Heart left ventricle (tissue), 16 donors: ENCODE measurements around the gene ISLR. TPM values are rescaled to one million over a fixed set of nuclear protein-coding genes. Genes with fewer than 3 reads are reported as not detected.
A peak's percentile ranks its signal among the peaks of the same experiment; 100 is the strongest.

ENCODE experiments used
- ATAC-seq, 4 donors: fragments of 200-7000 bp; cut with Tn5 transposase; one replicate each; pipeline ENCODE4 v1.9.1; 2020 to 2022; ENCODE audit warnings: moderate library complexity in 4 of 4, mild to moderate bottlenecking in 3 of 4, moderate number of reproducible peaks in 1 of 4
- DNase-seq, 5 donors: peaks; one replicate each; pipeline ENCODE4 v3.0.0-alpha.2; 2020
- H3K27ac ChIP-seq, 12 donors: fragments of 200-600 bp; sonication (generic) in 4 of 12; one replicate each; pipeline versions ENCODE4 v1.5.0 to v1.8.0; 2016 to 2022; ENCODE audit warnings: mild to moderate bottlenecking in 2 of 12
- H3K27me3 ChIP-seq, 9 donors: fragments of 200-600 bp; sonication (generic) in 2 of 9; one replicate each; pipeline versions ENCODE4 v1.5.1 to v1.8.0; 2016 to 2022; ENCODE audit warnings: mild to moderate bottlenecking in 3 of 9
- H3K36me3 ChIP-seq, 9 donors: fragments of 200-600 bp; sonication (generic) in 2 of 9; one replicate each; pipeline versions ENCODE4 v1.5.0 to v1.8.0; 2018 to 2022; ENCODE audit warnings: mild to moderate bottlenecking in 2 of 9
- H3K4me1 ChIP-seq, 12 donors: fragments of 200-600 bp; sonication (generic) in 4 of 12; one replicate each; pipeline versions ENCODE4 v1.5.0 to v1.8.0; 2016 to 2022; ENCODE audit warnings: mild to moderate bottlenecking in 3 of 12
- H3K4me3 ChIP-seq, 12 donors: fragments of 200-600 bp; sonication (generic) in 4 of 12; one replicate each; pipeline versions ENCODE4 v1.5.0 to v1.8.0; 2017 to 2022; ENCODE audit warnings: mild to moderate bottlenecking in 9 of 12, moderate library complexity in 4 of 12
- H3K9me3 ChIP-seq, 12 donors: fragments of 200-600 bp; sonication (generic) in 4 of 12; one replicate each; pipeline versions ENCODE4 v1.5.0 to v1.8.0; 2016 to 2022; ENCODE audit warnings: mild to moderate bottlenecking in 1 of 12
- POLR2A ChIP-seq, 2 donors: fragments of 450-650 bp; IDR thresholded peaks; one replicate each; pipeline ENCODE4 v1.6.1; 2017; ENCODE audit warnings: antibody characterized with exemption in 2 of 2, mild to moderate bottlenecking in 2 of 2, moderate library complexity in 2 of 2
- WGBS, 4 donors: extraction: QIAGEN DNeasy Blood & Tissue Kit in 2 of 4; methylation state at CpG; one replicate each; pipeline versions ENCODE4 v1.1.5 to v1.1.7; 2013 to 2018; 5-methylcytosine and 5-hydroxymethylcytosine counted together
- intact Hi-C, 10 donors: fragments of 100-400 bp; cut with DNase I; formaldehyde crosslinking; loops; one replicate each; pipeline versions ENCODE4 v1.11.1 to v1.14.2; 2022
- polyA plus RNA-seq, 2 donors: library from polyadenylated mRNA; stranded (reverse); fragments of 200-250 nt; gene quantifications; one replicate each; pipeline ENCODE4 v1.2.3, GENCODE V29; 2013
- total RNA-seq, 9 donors: library from RNA; depleted of rRNA in 2 of 9; stranded (reverse); fragments of >200 nt in 2 of 9; fragmentation: NEBNext Ultra II Directional in 3 of 9; extraction: Animal tissue kit (Norgen Biotek cat#: 25700) in 3 of 9; gene quantifications; one replicate each; pipeline versions ENCODE4 v1.1.0 to v1.2.4, GENCODE V29; 2016 to 2023
- TF ChIP-seq, protein P1 (sequence below), 12 donors: fragments of 200-600 bp; sonication (generic) in 4 of 12; IDR thresholded peaks; one replicate each; pipeline versions ENCODE4 v1.5.0 to v1.8.0; 2018 to 2022; ENCODE audit warnings: antibody characterized with exemption in 12 of 12, mild to moderate bottlenecking in 5 of 12
- donor health status: ischemic (EF 13 %, LVEDD 7.1; RV severe dilation, severe dysfunction).
- donor health status: healthy with polysubstance abuse.
- donor health status: DM: no; HTN: yes; CAD: no.
- donor health status: DM: no; HTN: no; CAD: no.
- donor health status: ischemic (EF 25% LVEDD 6.9; RV normal size, moderate dysfunction).
- donor health status: ischemic (EF 25% LVEDD 5.7; RV mildly dilated, moderate dysfunction).
- donor health status: healthy.
- donor health status: DM: yes; HTN: yes; CAD: no.
- donor health status: ischemic (EF 35%, LVEDD 5.7; RV mildly dilated, moderate dysfunction).
- donor health status: nonischemic (EF 11% LVEDD 7.7; RV severe dilation, severe dysfunction).
- donor health status: DM: yes; HTN: yes; CAD: no.
- donor health status: PGD.
- donor health status: ischemic (EF 29% LVEDD 5.4; RV normal size, mild dysfunction).
- donor health status: nonischemic (EF 23%, LVEDD 6.1; RV moderate dilation, normal function).

ISLR gene
- total and polyA plus RNA-seq, 11 donors = 5.1 to 32.3 (median 16.6) TPM

- peaks cover 10 to 84% (median 71%) of the 10 kb centered on the region in 9 donors for H3K27me3 ChIP-seq
- peak overlapping the region; percentile 13 to 64 (median 50) for H3K4me3 ChIP-seq
- TF ChIP-seq, protein P1, sequence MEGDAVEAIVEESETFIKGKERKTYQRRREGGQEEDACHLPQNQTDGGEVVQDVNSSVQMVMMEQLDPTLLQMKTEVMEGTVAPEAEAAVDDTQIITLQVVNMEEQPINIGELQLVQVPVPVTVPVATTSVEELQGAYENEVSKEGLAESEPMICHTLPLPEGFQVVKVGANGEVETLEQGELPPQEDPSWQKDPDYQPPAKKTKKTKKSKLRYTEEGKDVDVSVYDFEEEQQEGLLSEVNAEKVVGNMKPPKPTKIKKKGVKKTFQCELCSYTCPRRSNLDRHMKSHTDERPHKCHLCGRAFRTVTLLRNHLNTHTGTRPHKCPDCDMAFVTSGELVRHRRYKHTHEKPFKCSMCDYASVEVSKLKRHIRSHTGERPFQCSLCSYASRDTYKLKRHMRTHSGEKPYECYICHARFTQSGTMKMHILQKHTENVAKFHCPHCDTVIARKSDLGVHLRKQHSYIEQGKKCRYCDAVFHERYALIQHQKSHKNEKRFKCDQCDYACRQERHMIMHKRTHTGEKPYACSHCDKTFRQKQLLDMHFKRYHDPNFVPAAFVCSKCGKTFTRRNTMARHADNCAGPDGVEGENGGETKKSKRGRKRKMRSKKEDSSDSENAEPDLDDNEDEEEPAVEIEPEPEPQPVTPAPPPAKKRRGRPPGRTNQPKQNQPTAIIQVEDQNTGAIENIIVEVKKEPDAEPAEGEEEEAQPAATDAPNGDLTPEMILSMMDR (IDR thresholded peaks at IDR 0.05) = no peak
- no peak for TF ChIP-seq POLR2A (IDR thresholded peaks at IDR 0.05)
- no peaks in the 10 kb centered on the region for H3K9me3 ChIP-seq
- intact Hi-C loops = loop anchor here (2.0 to 10.0 kb wide), 10 partner anchors 51 to 1145 kb away; no protein-coding TSS in a partner anchor
- peaks cover 0 to 63% (median 24%) of the 10 kb centered on the region in 12 donors for H3K4me1 ChIP-seq
- peak overlapping the region in 10 of 12 donors; percentile 47 to 88 (median 76) for H3K27ac ChIP-seq
- H3K36me3 ChIP-seq = peaks cover 0 to 15% (median 0%) of the 10 kb centered on the region in 9 donors
- ATAC-seq (no peak), DNase-seq (no peak)
- 0 to 3% (median 2%) methylated on average over 3 to 40 of the region's 40 CpGs for WGBS, 4 donors
These were observed 43.8 kb upstream of the ISLR start for GRCh38 chr15:74129586-74130154.

- Histone ChIP-seq H3K9me3 (no peaks in the 10 kb centered on the region), H3K27me3 (peaks cover 15 to 84% (median 76%) of the 10 kb centered on the region in 9 donors), H3K4me1 (peaks cover 0 to 69% (median 26%) of the 10 kb centered on the region in 12 donors), H3K4me3 (peak within 1 kb of the TSS; percentile 13 to 64 (median 50)), H3K36me3 (peaks cover 0 to 15% (median 0%) of the 10 kb centered on the region in 9 donors), H3K27ac (peak within 1 kb of the TSS in 10 of 12 donors; percentile 47 to 88 (median 76))
- intact Hi-C loops = loop anchor here in 3 of 10 donors (5.0 to 10.0 kb wide), 3 partner anchors 73 to 112 kb away; no protein-coding TSS in a partner anchor
- TF ChIP-seq POLR2A (IDR thresholded peaks at IDR 0.05) = no peak
- no peak for ATAC-seq
- no peak for DNase-seq
- whole genome bisulfite sequencing, 4 donors = 1 to 3% (median 2%) methylated on average over 46 to 53 of the region's 53 CpGs
These were observed 43.2 kb upstream of the ISLR start, which contains the start of gene ISLR2 for GRCh38 chr15:74130155-74130848. Gene ISLR2, plus strand, starts transcription at chr15:74130586. Its CDS starts 2,169 bp downstream, at chr15:74132755.

GRCh38 chr15:74130849-74131627 is 42.5 kb upstream of the ISLR start:
- DNase-seq = no peak
- Histone ChIP-seq H3K36me3 (peaks cover 0 to 15% (median 0%) of the 10 kb centered on the region in 9 donors), H3K9me3 (no peaks in the 10 kb centered on the region), H3K4me3 (peak overlapping the region in 9 of 12 donors; percentile 34 to 64 (median 54)), H3K27me3 (peaks cover 15 to 90% (median 74%) of the 10 kb centered on the region in 9 donors), H3K4me1 (peaks cover 0 to 76% (median 32%) of the 10 kb centered on the region in 12 donors), H3K27ac (peak overlapping the region in 6 of 12 donors; percentile 20 to 88 (median 70))
- WGBS, 4 donors = 15 to 47% (median 29%) methylated on average over 28 of the region's 28 CpGs
- intact Hi-C loops = loop anchor here in 3 of 10 donors (5.0 to 10.0 kb wide), 3 partner anchors 74 to 111 kb away; no protein-coding TSS in a partner anchor
- TF ChIP-seq, protein P1 (IDR thresholded peaks at IDR 0.05) = no peak
- TF ChIP-seq POLR2A (IDR thresholded peaks at IDR 0.05) = no peak
- ATAC-seq = no peak
